K562 (cell line): ENCODE measurements around the gene CACNA2D2. TPM values are rescaled to one million over a fixed set of nuclear protein-coding genes. Genes with fewer than 3 reads are reported as not detected.
A peak's percentile ranks its signal among the peaks of the same experiment; 100 is the strongest.

Source experiments
- ATAC-seq: fragments of 200-7000 bp; cut with Tn5 transposase; 3 replicates; pipeline ENCODE4 v1.9.1; 2020; ENCODE audit warnings: moderate library complexity
- BruUV-seq: library from RNA; stranded (reverse); fragments of 400-500 nt; replicated peaks from 2 replicates; lab custom pipeline; 2021; lab: Mats Ljungman, UMichigan
- CTCF ChIA-PET: fragments of 300-600 bp; formaldehyde crosslinking; extraction: SDS; loops from one replicate; lab custom pipeline; 2021; ENCODE audit warnings: low intra/inter-chr PET ratio; lab: Yijun Ruan, JAX
- POLR2A ChIA-PET: fragments of 300-600, 350-650 bp; sonication (Branson Sonifier 250); formaldehyde crosslinking; extraction: SDS; loops from one replicate; lab custom pipeline; 2021; ENCODE audit warnings: antibody characterized with exemption, inconsistent platforms; lab: Yijun Ruan, JAX
- DNase-seq, 4 experiments: peaks; one replicate each; pipeline versions ENCODE4 v3.0.0 to v3.0.0-alpha.2; 2011 to 2018; ENCODE audit warnings: low spot score in 3 of 4, mixed read lengths in 3 of 4; ENCODE audit errors: extremely low read depth in 1 of 4
- FAIRE-seq: peaks from 2 replicates; lab custom pipeline; 2011; peaks lifted over from hg19 to GRCh38; lab: Jason Lieb, UNC
- H2AFZ ChIP-seq: 2 replicates; pipeline ENCODE4 v1.6.0; 2011; ENCODE audit warnings: low read depth, low read length, control low read depth, inconsistent platforms
- H3K27ac ChIP-seq: fragments of 200-600 bp; 3 replicates; pipeline ENCODE4 v1.8.0; 2011; ENCODE audit warnings: low read depth, mild to moderate bottlenecking, control low read depth, inconsistent platforms, low read length, moderate library complexity, mixed read lengths; ENCODE audit errors: extremely low read depth
- H3K27me3 ChIP-seq, 2 experiments: fragments of 300-600 bp in 1 of 2; 2 replicates in 1 of 2; 3 replicates in 1 of 2; pipeline versions ENCODE4 v1.6.0 to v1.8.0; 2011; ENCODE audit warnings: inconsistent platforms in 2 of 2, low read length in 2 of 2, mild to moderate bottlenecking in 1 of 2, mixed read lengths in 1 of 2, moderate library complexity in 1 of 2; ENCODE audit not compliant: control insufficient read depth in 2 of 2, insufficient read depth in 2 of 2
- H3K36me3 ChIP-seq: fragments of 300-600 bp; 3 replicates; pipeline ENCODE4 v1.8.0; 2011; ENCODE audit warnings: mild to moderate bottlenecking, low read length, inconsistent platforms; ENCODE audit not compliant: control insufficient read depth, insufficient read depth
- H3K4me1 ChIP-seq, 2 experiments: fragments of 200-600 bp in 1 of 2; replicated peaks in 1 of 2; 2 replicates in 1 of 2; 3 replicates in 1 of 2; pipeline versions ENCODE4 v1.5.1 to v1.8.0; 2011; ENCODE audit warnings: inconsistent platforms in 2 of 2, low read length in 2 of 2, mild to moderate bottlenecking in 1 of 2, mixed read lengths in 1 of 2, moderate library complexity in 1 of 2; ENCODE audit not compliant: control insufficient read depth in 2 of 2, insufficient read depth in 2 of 2
- H3K4me2 ChIP-seq: 2 replicates; pipeline ENCODE4 v1.6.1; 2011; ENCODE audit warnings: low read length, control low read depth, inconsistent platforms, mixed read lengths; ENCODE audit not compliant: insufficient read depth
- H3K4me3 ChIP-seq: fragments of 200-600 bp; sonication (generic), shearing (Covaris generic); 2 replicates; pipeline ENCODE4 v1.5.1; 2016; ENCODE audit warnings: control low read depth, inconsistent platforms
- H3K79me2 ChIP-seq: fragments of 200-600 bp; 3 replicates; pipeline ENCODE4 v1.8.0; 2011; ENCODE audit warnings: low read length, inconsistent platforms; ENCODE audit not compliant: control insufficient read depth, insufficient read depth
- H3K9ac ChIP-seq, 2 experiments: 2 replicates each; pipeline versions ENCODE4 v1.6.0 to v1.6.1; 2011; ENCODE audit warnings: low read depth in 2 of 2, low read length in 2 of 2, control low read depth in 1 of 2, inconsistent platforms in 1 of 2, mild to moderate bottlenecking in 1 of 2, mixed read lengths in 1 of 2; ENCODE audit not compliant: insufficient read depth in 1 of 2
- H3K9me1 ChIP-seq: one replicate; pipeline ENCODE4 v1.6.0; 2011; ENCODE audit warnings: inconsistent platforms, mild to moderate bottlenecking, low read length, moderate library complexity; ENCODE audit not compliant: control insufficient read depth, insufficient read depth
- H3K9me3 ChIP-seq: replicated peaks from 2 replicates; pipeline ENCODE4 v1.5.1; 2011; ENCODE audit warnings: low read depth, low read length, inconsistent platforms; ENCODE audit not compliant: control insufficient read depth, insufficient read depth
- H4K20me1 ChIP-seq: replicated peaks from 2 replicates; pipeline ENCODE4 v1.6.1; 2011; ENCODE audit warnings: low read length, inconsistent platforms, mixed read lengths; ENCODE audit not compliant: control insufficient read depth, insufficient read depth
- ASH1L ChIP-seq: fragments of 450-650 bp; IDR thresholded peaks from 2 replicates; pipeline ENCODE4 v1.6.1; 2018; ENCODE audit warnings: borderline replicate concordance, mild to moderate bottlenecking, low read depth; ENCODE audit not compliant: partially characterized antibody
- BMI1 ChIP-seq: fragments of 150-350 bp; IDR thresholded peaks from 2 replicates; pipeline ENCODE4 v1.6.1; 2014; ENCODE audit warnings: low read length
- EGR1 ChIP-seq: fragments of 450-650 bp; conservative IDR thresholded peaks from 2 replicates; pipeline ENCODE4 v1.6.1; 2017; ENCODE audit warnings: mild to moderate bottlenecking
- GABPB2 ChIP-seq: fragments of 250-450 bp; sonication (Bioruptor Pico); conservative IDR thresholded peaks from 2 replicates; pipeline ENCODE4 v1.5.1; 2021; ENCODE audit warnings: mild to moderate bottlenecking
- KLF1 ChIP-seq: fragments of 450-650 bp; IDR thresholded peaks from 2 replicates; pipeline ENCODE4 v1.6.1; 2016; ENCODE audit warnings: missing genetic modification characterization, missing compliant biosample characterization
- MED1 ChIP-seq: sonication (generic); formaldehyde crosslinking; IDR thresholded peaks from 2 replicates; pipeline ENCODE4 v1.8.1; 2023; ENCODE audit warnings: missing genetic modification reagents, borderline replicate concordance
- SETDB1 ChIP-seq: IDR thresholded peaks from one replicate; pipeline ENCODE4 v1.6.1; 2012; ENCODE audit warnings: low read length, control low read depth, inconsistent platforms
- SNRNP70 ChIP-seq: fragments of 200-400 bp; formaldehyde crosslinking; optimal IDR thresholded peaks from 2 replicates; pipeline ENCODE3; 2017; ENCODE audit warnings: low read depth, low read length
- TEAD2 ChIP-seq: fragments of 450-650 bp; IDR thresholded peaks from 2 replicates; pipeline ENCODE4 v1.6.1; 2016; ENCODE audit warnings: missing genetic modification characterization, control low read depth, missing compliant biosample characterization
- ZFX ChIP-seq: sonication (generic); formaldehyde crosslinking; IDR thresholded peaks from 2 replicates; pipeline ENCODE4 v1.8.0; 2022; ENCODE audit warnings: mild to moderate bottlenecking, missing genetic modification reagents, moderate library complexity
- ZNF146 ChIP-seq: IDR thresholded peaks from one replicate; pipeline ENCODE4 v1.6.1; 2018; ENCODE audit warnings: missing compliant biosample characterization; ENCODE audit not compliant: unreplicated experiment
- ZNF217 ChIP-seq: sonication (generic); formaldehyde crosslinking; IDR thresholded peaks from 2 replicates; pipeline ENCODE4 v1.8.0; 2022; ENCODE audit warnings: mild to moderate bottlenecking, missing genetic modification reagents
- WGBS: fragments of 100-300 bp; shearing (Covaris generic); methylation state at CpG from one replicate; pipeline ENCODE4 v1.1.6; 2016; ENCODE audit warnings: low coverage, mixed read lengths; ENCODE audit not compliant: insufficient coverage; ENCODE audit errors: missing lambda C conversion rate; 5-methylcytosine and 5-hydroxymethylcytosine counted together
- in situ Hi-C: fragments of 300-500 bp; cut with MboI; formaldehyde crosslinking; loops from 4 replicates; pipeline ENCODE4 v1.15.0; 2018; ENCODE audit warnings: inconsistent platforms, mixed read lengths
- intact Hi-C: fragments of 100-400 bp; cut with micrococcal nuclease; formaldehyde crosslinking; loops from 2 replicates; pipeline ENCODE4 v1.14.2; 2022
- polyA plus RNA-seq, 8 experiments: library from polyadenylated mRNA; depleted of rRNA in 4 of 8; stranded (reverse) in 5 of 8; unstranded in 3 of 8; fragments of >200 nt; fragmentation: Nextera tagmentation in 2 of 8; fragmentation: Illumina TruSeq in 1 of 8; extraction: Ambion mirVana in 2 of 8; extraction: Trizol in 1 of 8; gene quantifications; 2 replicates each; pipeline versions ENCODE4 v1.2.1 to v1.2.3, GENCODE V29; 2011 to 2014; ENCODE audit warnings: inconsistent platforms in 1 of 8, missing spikeins in 1 of 8
- total RNA-seq, 7 experiments: library from RNA; depleted of rRNA in 6 of 7; stranded (reverse); fragments of >200 nt in 6 of 7; fragmentation: Illumina TruSeq in 2 of 7; extraction: Trizol in 2 of 7; gene quantifications; 2 replicates each; pipeline versions ENCODE4 v1.2.1 to v1.2.3, GENCODE V29; 2011 to 2021; ENCODE audit warnings: low replicate concordance in 1 of 7
- TF ChIP-seq, protein P1 (sequence below): IDR thresholded peaks from 2 replicates; pipeline ENCODE4 v1.6.1; 2016; ENCODE audit warnings: missing genetic modification characterization, missing compliant biosample characterization
- TF ChIP-seq, protein P2 (sequence below): sonication (generic); formaldehyde crosslinking; IDR thresholded peaks from 2 replicates; pipeline ENCODE4 v1.8.1; 2023; ENCODE audit warnings: mild to moderate bottlenecking, missing genetic modification reagents, moderate library complexity
- TF ChIP-seq, protein P3 (sequence below): fragments of 450-650 bp; IDR thresholded peaks from 2 replicates; pipeline ENCODE4 v1.6.1; 2016; ENCODE audit warnings: mild to moderate bottlenecking
- TF ChIP-seq, protein P4 (sequence below): sonication (generic); formaldehyde crosslinking; IDR thresholded peaks from 2 replicates; pipeline ENCODE4 v1.8.1; 2022; ENCODE audit warnings: missing genetic modification reagents

CACNA2D2 gene
- total and polyA plus RNA-seq, 9 of the 15 experiments (the other 6 are each of a cell fraction or from before 2014, with no cell fraction given) = 0.11 to 0.58 (median 0.36) TPM; not detected in 2

DNA sequence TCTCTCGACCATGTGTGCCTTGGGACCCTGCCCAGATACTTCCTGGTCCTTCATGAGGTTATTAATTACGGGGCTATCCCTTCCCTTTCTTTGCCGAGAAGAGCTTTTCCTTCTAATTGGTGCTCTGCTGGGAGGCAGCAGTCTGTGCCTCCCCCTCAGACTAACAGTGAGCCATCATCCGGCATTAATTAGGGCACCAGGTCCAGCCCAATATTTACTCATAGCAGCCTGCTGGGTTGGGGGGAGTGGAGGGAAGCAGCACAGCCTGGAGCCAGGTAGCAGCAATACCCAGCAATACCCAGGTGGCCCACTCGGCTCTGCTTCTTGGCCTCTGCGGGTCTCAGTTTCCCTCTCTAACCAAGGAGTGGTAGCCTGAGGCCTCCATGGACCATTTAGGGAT is 20.1 kb downstream of the CACNA2D2 start (continued):
- TF ChIP-seq, protein P1, sequence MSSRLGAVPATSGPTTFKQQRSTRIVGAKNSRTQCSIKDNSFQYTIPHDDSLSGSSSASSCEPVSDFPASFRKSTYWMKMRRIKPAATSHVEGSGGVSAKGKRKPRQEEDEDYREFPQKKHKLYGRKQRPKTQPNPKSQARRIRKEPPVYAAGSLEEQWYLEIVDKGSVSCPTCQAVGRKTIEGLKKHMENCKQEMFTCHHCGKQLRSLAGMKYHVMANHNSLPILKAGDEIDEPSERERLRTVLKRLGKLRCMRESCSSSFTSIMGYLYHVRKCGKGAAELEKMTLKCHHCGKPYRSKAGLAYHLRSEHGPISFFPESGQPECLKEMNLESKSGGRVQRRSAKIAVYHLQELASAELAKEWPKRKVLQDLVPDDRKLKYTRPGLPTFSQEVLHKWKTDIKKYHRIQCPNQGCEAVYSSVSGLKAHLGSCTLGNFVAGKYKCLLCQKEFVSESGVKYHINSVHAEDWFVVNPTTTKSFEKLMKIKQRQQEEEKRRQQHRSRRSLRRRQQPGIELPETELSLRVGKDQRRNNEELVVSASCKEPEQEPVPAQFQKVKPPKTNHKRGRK = no peak
- no peak for TF ChIP-seq ASH1L
- TF ChIP-seq ZNF217 (CRISPR knock-in tag) = no peak
- no peak for TF ChIP-seq ZNF146
- TF ChIP-seq, all 486 proteins: peak for 0

DNA sequence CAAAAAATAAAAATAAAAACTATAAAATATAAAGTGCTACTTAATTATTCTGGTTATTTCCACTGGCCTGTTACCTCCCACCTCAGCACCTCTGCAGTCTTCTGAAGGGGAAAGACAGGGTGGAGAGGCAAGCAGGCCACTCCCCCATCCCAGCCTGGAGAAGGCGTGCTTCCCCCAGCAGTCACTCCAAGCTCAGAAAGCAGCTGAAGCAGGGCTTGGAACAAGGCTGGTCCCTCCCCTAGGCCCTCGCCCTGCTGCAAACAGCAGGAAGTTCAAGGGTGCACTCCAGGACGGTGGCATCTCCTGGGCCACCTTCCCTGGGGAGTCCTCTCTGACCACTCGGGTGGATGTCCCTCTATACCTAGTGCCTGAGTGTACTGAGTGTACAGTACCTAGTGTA is 21.4 kb downstream of the CACNA2D2 start:
- Histone ChIP-seq H3K27me3 (peaks cover 0 to 7% of the 10 kb centered on the region in 2 experiments; a peak in 2 of 5 replicates), H3K79me2 (no peaks in the 10 kb centered on the region), H3K9me1 (no peaks in the 10 kb centered on the region), H3K4me3 (no peak overlapping the region), H2AFZ (no peak overlapping the region), H3K36me3 (no peaks in the 10 kb centered on the region), H3K9ac (no peak overlapping the region), H4K20me1 (no peaks in the 10 kb centered on the region), H3K4me2 (no peak overlapping the region), H3K4me1 (peaks cover 0 to 10% of the 10 kb centered on the region in 2 experiments; a peak in 1 of 5 replicates), H3K27ac (no peak overlapping the region), H3K9me3 (no peaks in the 10 kb centered on the region)
- CTCF ChIA-PET = no interaction called here
- 4% methylated on average over 4 of the region's 4 CpGs for WGBS
- ATAC-seq = peak; percentile 66; the same call in 2 of the 3 replicates
- DNase-seq = peak in 2 of 4 experiments; percentile 16 to 26
- POLR2A ChIA-PET = interaction anchor here (0.6 kb wide), 1 partner anchor 18 kb away, joined by 3 read pairs; no protein-coding TSS in a partner anchor
- FAIRE-seq = no peak
- in situ Hi-C loops (no loop called here), intact Hi-C loops (no loop called here)
- no TSS peak for BruUV-seq
- TF ChIP-seq GABPB2 (CRISPR knock-in tag) (no peak), SNRNP70 (no peak), TEAD2 (tag) (no peak), MED1 (no peak), SETDB1 (no peak), BMI1 (no peak), KLF1 (no peak), EGR1 (no peak), ZFX (CRISPR knock-in tag) (no peak)
- TF ChIP-seq, protein P2, sequence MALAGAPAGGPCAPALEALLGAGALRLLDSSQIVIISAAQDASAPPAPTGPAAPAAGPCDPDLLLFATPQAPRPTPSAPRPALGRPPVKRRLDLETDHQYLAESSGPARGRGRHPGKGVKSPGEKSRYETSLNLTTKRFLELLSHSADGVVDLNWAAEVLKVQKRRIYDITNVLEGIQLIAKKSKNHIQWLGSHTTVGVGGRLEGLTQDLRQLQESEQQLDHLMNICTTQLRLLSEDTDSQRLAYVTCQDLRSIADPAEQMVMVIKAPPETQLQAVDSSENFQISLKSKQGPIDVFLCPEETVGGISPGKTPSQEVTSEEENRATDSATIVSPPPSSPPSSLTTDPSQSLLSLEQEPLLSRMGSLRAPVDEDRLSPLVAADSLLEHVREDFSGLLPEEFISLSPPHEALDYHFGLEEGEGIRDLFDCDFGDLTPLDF (CRISPR knock-in tag) = no peak
- TF ChIP-seq, protein P3, sequence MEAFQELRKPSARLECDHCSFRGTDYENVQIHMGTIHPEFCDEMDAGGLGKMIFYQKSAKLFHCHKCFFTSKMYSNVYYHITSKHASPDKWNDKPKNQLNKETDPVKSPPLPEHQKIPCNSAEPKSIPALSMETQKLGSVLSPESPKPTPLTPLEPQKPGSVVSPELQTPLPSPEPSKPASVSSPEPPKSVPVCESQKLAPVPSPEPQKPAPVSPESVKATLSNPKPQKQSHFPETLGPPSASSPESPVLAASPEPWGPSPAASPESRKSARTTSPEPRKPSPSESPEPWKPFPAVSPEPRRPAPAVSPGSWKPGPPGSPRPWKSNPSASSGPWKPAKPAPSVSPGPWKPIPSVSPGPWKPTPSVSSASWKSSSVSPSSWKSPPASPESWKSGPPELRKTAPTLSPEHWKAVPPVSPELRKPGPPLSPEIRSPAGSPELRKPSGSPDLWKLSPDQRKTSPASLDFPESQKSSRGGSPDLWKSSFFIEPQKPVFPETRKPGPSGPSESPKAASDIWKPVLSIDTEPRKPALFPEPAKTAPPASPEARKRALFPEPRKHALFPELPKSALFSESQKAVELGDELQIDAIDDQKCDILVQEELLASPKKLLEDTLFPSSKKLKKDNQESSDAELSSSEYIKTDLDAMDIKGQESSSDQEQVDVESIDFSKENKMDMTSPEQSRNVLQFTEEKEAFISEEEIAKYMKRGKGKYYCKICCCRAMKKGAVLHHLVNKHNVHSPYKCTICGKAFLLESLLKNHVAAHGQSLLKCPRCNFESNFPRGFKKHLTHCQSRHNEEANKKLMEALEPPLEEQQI = no peak
- TF ChIP-seq, protein P4, sequence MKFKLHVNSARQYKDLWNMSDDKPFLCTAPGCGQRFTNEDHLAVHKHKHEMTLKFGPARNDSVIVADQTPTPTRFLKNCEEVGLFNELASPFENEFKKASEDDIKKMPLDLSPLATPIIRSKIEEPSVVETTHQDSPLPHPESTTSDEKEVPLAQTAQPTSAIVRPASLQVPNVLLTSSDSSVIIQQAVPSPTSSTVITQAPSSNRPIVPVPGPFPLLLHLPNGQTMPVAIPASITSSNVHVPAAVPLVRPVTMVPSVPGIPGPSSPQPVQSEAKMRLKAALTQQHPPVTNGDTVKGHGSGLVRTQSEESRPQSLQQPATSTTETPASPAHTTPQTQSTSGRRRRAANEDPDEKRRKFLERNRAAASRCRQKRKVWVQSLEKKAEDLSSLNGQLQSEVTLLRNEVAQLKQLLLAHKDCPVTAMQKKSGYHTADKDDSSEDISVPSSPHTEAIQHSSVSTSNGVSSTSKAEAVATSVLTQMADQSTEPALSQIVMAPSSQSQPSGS (CRISPR knock-in tag) = no peak
